K562 (cell line): Measurements from ENCODE around the gene NFATC1. TPM values are rescaled to one million over a fixed set of nuclear protein-coding genes. Genes with fewer than 3 reads are reported as not detected.

Experiments used
- ATAC-seq: fragments of 200-7000 bp; cut with Tn5 transposase; 3 replicates; pipeline ENCODE4 v1.9.1; 2020; ENCODE audit warnings: moderate library complexity
- BruUV-seq: library from RNA; stranded (reverse); fragments of 400-500 nt; replicated peaks from 2 replicates; lab custom pipeline; 2021; lab: Mats Ljungman, UMichigan
- CTCF ChIA-PET: fragments of 300-600 bp; formaldehyde crosslinking; extraction: SDS; loops from one replicate; lab custom pipeline; 2021; ENCODE audit warnings: low intra/inter-chr PET ratio; lab: Yijun Ruan, JAX
- POLR2A ChIA-PET: fragments of 300-600, 350-650 bp; sonication (Branson Sonifier 250); formaldehyde crosslinking; extraction: SDS; loops from one replicate; lab custom pipeline; 2021; ENCODE audit warnings: antibody characterized with exemption, inconsistent platforms; lab: Yijun Ruan, JAX
- DNase-seq, 4 experiments: peaks; one replicate each; pipeline versions ENCODE4 v3.0.0 to v3.0.0-alpha.2; 2011 to 2018; ENCODE audit warnings: low spot score in 3 of 4, mixed read lengths in 3 of 4; ENCODE audit errors: extremely low read depth in 1 of 4
- FAIRE-seq: peaks from 2 replicates; lab custom pipeline; 2011; peaks lifted over from hg19 to GRCh38; lab: Jason Lieb, UNC
- H2AFZ ChIP-seq: 2 replicates; pipeline ENCODE4 v1.6.0; 2011; ENCODE audit warnings: low read depth, low read length, control low read depth, inconsistent platforms
- H3K27ac ChIP-seq: fragments of 200-600 bp; 3 replicates; pipeline ENCODE4 v1.8.0; 2011; ENCODE audit warnings: low read depth, mild to moderate bottlenecking, control low read depth, inconsistent platforms, low read length, moderate library complexity, mixed read lengths; ENCODE audit errors: extremely low read depth
- H3K27me3 ChIP-seq, 2 experiments: fragments of 300-600 bp in 1 of 2; 2 replicates in 1 of 2; 3 replicates in 1 of 2; pipeline versions ENCODE4 v1.6.0 to v1.8.0; 2011; ENCODE audit warnings: inconsistent platforms in 2 of 2, low read length in 2 of 2, mild to moderate bottlenecking in 1 of 2, mixed read lengths in 1 of 2, moderate library complexity in 1 of 2; ENCODE audit not compliant: control insufficient read depth in 2 of 2, insufficient read depth in 2 of 2
- H3K36me3 ChIP-seq: fragments of 300-600 bp; 3 replicates; pipeline ENCODE4 v1.8.0; 2011; ENCODE audit warnings: mild to moderate bottlenecking, low read length, inconsistent platforms; ENCODE audit not compliant: control insufficient read depth, insufficient read depth
- H3K4me1 ChIP-seq, 2 experiments: fragments of 200-600 bp in 1 of 2; replicated peaks in 1 of 2; 2 replicates in 1 of 2; 3 replicates in 1 of 2; pipeline versions ENCODE4 v1.5.1 to v1.8.0; 2011; ENCODE audit warnings: inconsistent platforms in 2 of 2, low read length in 2 of 2, mild to moderate bottlenecking in 1 of 2, mixed read lengths in 1 of 2, moderate library complexity in 1 of 2; ENCODE audit not compliant: control insufficient read depth in 2 of 2, insufficient read depth in 2 of 2
- H3K4me2 ChIP-seq: 2 replicates; pipeline ENCODE4 v1.6.1; 2011; ENCODE audit warnings: low read length, control low read depth, inconsistent platforms, mixed read lengths; ENCODE audit not compliant: insufficient read depth
- H3K4me3 ChIP-seq: fragments of 200-600 bp; sonication (generic), shearing (Covaris generic); 2 replicates; pipeline ENCODE4 v1.5.1; 2016; ENCODE audit warnings: control low read depth, inconsistent platforms
- H3K79me2 ChIP-seq: fragments of 200-600 bp; 3 replicates; pipeline ENCODE4 v1.8.0; 2011; ENCODE audit warnings: low read length, inconsistent platforms; ENCODE audit not compliant: control insufficient read depth, insufficient read depth
- H3K9ac ChIP-seq, 2 experiments: 2 replicates each; pipeline versions ENCODE4 v1.6.0 to v1.6.1; 2011; ENCODE audit warnings: low read depth in 2 of 2, low read length in 2 of 2, control low read depth in 1 of 2, inconsistent platforms in 1 of 2, mild to moderate bottlenecking in 1 of 2, mixed read lengths in 1 of 2; ENCODE audit not compliant: insufficient read depth in 1 of 2
- H3K9me1 ChIP-seq: one replicate; pipeline ENCODE4 v1.6.0; 2011; ENCODE audit warnings: inconsistent platforms, mild to moderate bottlenecking, low read length, moderate library complexity; ENCODE audit not compliant: control insufficient read depth, insufficient read depth
- H3K9me3 ChIP-seq: replicated peaks from 2 replicates; pipeline ENCODE4 v1.5.1; 2011; ENCODE audit warnings: low read depth, low read length, inconsistent platforms; ENCODE audit not compliant: control insufficient read depth, insufficient read depth
- H4K20me1 ChIP-seq: replicated peaks from 2 replicates; pipeline ENCODE4 v1.6.1; 2011; ENCODE audit warnings: low read length, inconsistent platforms, mixed read lengths; ENCODE audit not compliant: control insufficient read depth, insufficient read depth
- CBFA2T3 ChIP-seq: fragments of 450-650 bp; IDR thresholded peaks from 2 replicates; pipeline ENCODE4 v1.6.1; 2017
- EZH2 ChIP-seq: IDR thresholded peaks from 2 replicates; pipeline ENCODE4 v1.6.1; 2012; ENCODE audit warnings: low read depth, mild to moderate bottlenecking, inconsistent platforms, low read length, borderline replicate concordance
- HMGN3 ChIP-seq: IDR thresholded peaks from 2 replicates; pipeline ENCODE4 v1.6.1; 2011; ENCODE audit warnings: borderline replicate concordance, low read depth, mild to moderate bottlenecking, mixed read lengths, low read length; ENCODE audit not compliant: insufficient read length; ENCODE audit errors: extremely low read depth
- IRF2 ChIP-seq: sonication (generic); formaldehyde crosslinking; IDR thresholded peaks from 2 replicates; pipeline ENCODE4 v1.8.1; 2022; ENCODE audit warnings: mild to moderate bottlenecking, missing genetic modification reagents
- RBM25 ChIP-seq: fragments of 200-400 bp; formaldehyde crosslinking; IDR thresholded peaks from 2 replicates; pipeline ENCODE4 v1.6.1; 2018; ENCODE audit warnings: low read length, low read depth, moderate library complexity; ENCODE audit not compliant: severe bottlenecking
- SMARCA4 ChIP-seq: fragments of 450-650 bp; IDR thresholded peaks from 2 replicates; pipeline ENCODE4 v1.6.1; 2016
- TGIF2 ChIP-seq: sonication (generic); formaldehyde crosslinking; IDR thresholded peaks from 2 replicates; pipeline ENCODE4 v1.8.1; 2022; ENCODE audit warnings: mild to moderate bottlenecking, missing genetic modification reagents, moderate library complexity
- WHSC1 ChIP-seq: IDR thresholded peaks from one replicate; pipeline ENCODE4 v1.6.1; 2012; ENCODE audit warnings: low read length, control low read depth, inconsistent platforms
- ZNF217 ChIP-seq: sonication (generic); formaldehyde crosslinking; IDR thresholded peaks from 2 replicates; pipeline ENCODE4 v1.8.0; 2022; ENCODE audit warnings: mild to moderate bottlenecking, missing genetic modification reagents
- ZNF263 ChIP-seq: sonication (generic); formaldehyde crosslinking; IDR thresholded peaks from 2 replicates; pipeline ENCODE4 v1.8.0; 2022; ENCODE audit warnings: mild to moderate bottlenecking, missing genetic modification reagents, borderline replicate concordance
- ZNF395 ChIP-seq: fragments of 200-800 bp; sonication (Bioruptor generic); IDR thresholded peaks from 2 replicates; pipeline ENCODE4 v1.6.1; 2017; ENCODE audit warnings: missing genetic modification characterization, missing compliant biosample characterization
- WGBS: fragments of 100-300 bp; shearing (Covaris generic); methylation state at CpG from one replicate; pipeline ENCODE4 v1.1.6; 2016; ENCODE audit warnings: low coverage, mixed read lengths; ENCODE audit not compliant: insufficient coverage; ENCODE audit errors: missing lambda C conversion rate; 5-methylcytosine and 5-hydroxymethylcytosine counted together
- in situ Hi-C: fragments of 300-500 bp; cut with MboI; formaldehyde crosslinking; loops from 4 replicates; pipeline ENCODE4 v1.15.0; 2018; ENCODE audit warnings: inconsistent platforms, mixed read lengths
- intact Hi-C: fragments of 100-400 bp; cut with micrococcal nuclease; formaldehyde crosslinking; loops from 2 replicates; pipeline ENCODE4 v1.14.2; 2022
- polyA plus RNA-seq, 8 experiments: library from polyadenylated mRNA; depleted of rRNA in 4 of 8; stranded (reverse) in 5 of 8; unstranded in 3 of 8; fragments of >200 nt; fragmentation: Nextera tagmentation in 2 of 8; fragmentation: Illumina TruSeq in 1 of 8; extraction: Ambion mirVana in 2 of 8; extraction: Trizol in 1 of 8; gene quantifications; 2 replicates each; pipeline versions ENCODE4 v1.2.1 to v1.2.3, GENCODE V29; 2011 to 2014; ENCODE audit warnings: inconsistent platforms in 1 of 8, missing spikeins in 1 of 8
- total RNA-seq, 7 experiments: library from RNA; depleted of rRNA in 6 of 7; stranded (reverse); fragments of >200 nt in 6 of 7; fragmentation: Illumina TruSeq in 2 of 7; extraction: Trizol in 2 of 7; gene quantifications; 2 replicates each; pipeline versions ENCODE4 v1.2.1 to v1.2.3, GENCODE V29; 2011 to 2021; ENCODE audit warnings: low replicate concordance in 1 of 7

Gene NFATC1
- total and polyA plus RNA-seq, 9 of the 15 experiments (the other 6 are each of a cell fraction or from before 2014, with no cell fraction given): 1.1 to 16.4 (median 2.5) TPM

GRCh38 chr18:79457652-79458051, 61.9 kb downstream of the NFATC1 start:
- Histone ChIP-seq H3K36me3 (0 out of 3 replicates have a peak, but pooled peaks cover 8% of the 10 kb centered on the region), H3K9me1 (no peaks in the 10 kb centered on the region), H3K9me3 (no peaks in the 10 kb centered on the region), H3K27ac (no peak overlapping the region), H3K4me2 (no peak overlapping the region), H3K4me3 (no peak overlapping the region), H3K27me3 (no peaks in the 10 kb centered on the region), H4K20me1 (no peaks in the 10 kb centered on the region), H3K9ac (no peak overlapping the region), H3K4me1 (peaks cover 0 to 26% of the 10 kb centered on the region in 2 experiments; a peak in 2 of 5 replicates), H3K79me2 (no peaks in the 10 kb centered on the region), H2AFZ (no peak overlapping the region)
- CTCF ChIA-PET: no interaction called here
- FAIRE-seq (no peak), DNase-seq (no peak), ATAC-seq (no peak)
- intact Hi-C loops (no loop called here), in situ Hi-C loops (no loop called here)
- no TSS peak for BruUV-seq
- POLR2A ChIA-PET: no interaction called here
- TF ChIP-seq WHSC1 (no peak), IRF2 (CRISPR knock-in tag) (no peak), SMARCA4 (no peak), ZNF395 (no peak), ZNF217 (CRISPR knock-in tag) (no peak), TGIF2 (CRISPR knock-in tag) (no peak), EZH2 (no peak), ZNF263 (no peak), CBFA2T3 (no peak), HMGN3 (no peak), RBM25 (no peak)
- 74% methylated on average over 8 of the region's 18 CpGs for WGBS
